ENCODE results near the gene NTNG1.

The NTNG1 gene

DNA sequence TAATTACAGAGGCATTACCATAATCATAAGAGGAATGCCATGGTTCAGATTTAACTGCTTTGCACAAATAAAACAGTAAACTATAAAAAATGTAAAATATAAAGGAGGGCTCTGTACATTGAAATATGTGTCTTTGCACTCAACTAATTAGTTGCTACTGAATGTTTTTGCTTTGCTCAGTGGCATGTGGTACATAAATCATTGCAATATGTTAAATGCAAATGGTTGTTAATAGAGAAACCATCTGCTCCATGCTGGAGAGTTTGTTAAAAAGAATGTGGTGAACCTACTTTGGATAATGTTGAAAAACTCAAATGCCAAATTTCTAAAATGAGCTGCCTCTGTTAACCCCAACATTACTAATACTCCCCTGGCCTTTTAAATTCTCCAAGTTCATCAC, 201.5 kb downstream of the NTNG1 start:
- TF ChIP-seq GATA2 (IDR thresholded peaks at IDR 0.05; ENCODE audit: low read depth, low read length): no peak
- no peak for TF ChIP-seq GATA3 (IDR thresholded peaks at IDR 0.05; ENCODE audit: low read depth, low read length)

DNA sequence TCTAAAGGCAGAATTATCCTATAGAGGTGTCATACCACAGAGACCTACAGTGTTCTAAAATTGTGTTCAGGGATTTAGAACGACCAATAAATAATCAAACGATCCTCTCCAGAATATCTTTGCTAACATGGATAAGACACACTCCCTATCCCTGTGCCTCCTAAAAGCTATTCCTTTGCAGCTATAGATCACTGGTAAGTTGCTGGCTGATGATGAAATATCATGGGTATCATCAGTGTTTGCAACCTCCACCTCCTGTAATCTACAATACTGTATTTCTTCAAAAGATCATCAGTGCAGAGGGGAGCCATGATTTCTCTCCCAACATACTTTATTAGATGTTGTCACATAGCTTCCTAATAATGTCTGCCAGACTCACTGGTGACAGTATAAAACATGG, 201.9 kb downstream of the NTNG1 start:
- TF ChIP-seq GATA2 (IDR thresholded peaks at IDR 0.05; ENCODE audit: low read depth, low read length) (no peak), GATA3 (IDR thresholded peaks at IDR 0.05; ENCODE audit: low read depth, low read length) (no peak)

DNA sequence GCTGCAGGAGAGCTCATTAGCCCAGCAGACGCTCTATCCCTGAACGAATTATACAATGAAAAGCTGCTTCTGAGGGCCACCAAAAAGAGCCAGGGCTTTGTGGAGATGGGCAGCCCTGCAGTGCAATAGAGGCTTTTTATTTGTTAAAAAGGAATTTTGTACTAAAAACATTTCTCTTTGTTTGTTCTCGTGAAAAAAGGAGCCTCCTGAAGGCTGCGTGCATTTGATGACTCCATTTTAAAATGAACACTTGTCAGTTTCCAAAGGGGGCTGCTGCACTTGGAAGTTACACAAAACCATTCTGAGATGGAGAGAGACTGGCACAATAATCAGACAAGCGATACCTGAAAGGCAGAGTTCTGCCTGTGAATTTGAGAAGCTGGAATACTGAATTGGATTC, 202.8 kb downstream of the NTNG1 start:
- no peak for TF ChIP-seq GATA2 (IDR thresholded peaks at IDR 0.05; ENCODE audit: low read depth, low read length)
- no peak for TF ChIP-seq GATA3 (IDR thresholded peaks at IDR 0.05; ENCODE audit: low read depth, low read length)

DNA sequence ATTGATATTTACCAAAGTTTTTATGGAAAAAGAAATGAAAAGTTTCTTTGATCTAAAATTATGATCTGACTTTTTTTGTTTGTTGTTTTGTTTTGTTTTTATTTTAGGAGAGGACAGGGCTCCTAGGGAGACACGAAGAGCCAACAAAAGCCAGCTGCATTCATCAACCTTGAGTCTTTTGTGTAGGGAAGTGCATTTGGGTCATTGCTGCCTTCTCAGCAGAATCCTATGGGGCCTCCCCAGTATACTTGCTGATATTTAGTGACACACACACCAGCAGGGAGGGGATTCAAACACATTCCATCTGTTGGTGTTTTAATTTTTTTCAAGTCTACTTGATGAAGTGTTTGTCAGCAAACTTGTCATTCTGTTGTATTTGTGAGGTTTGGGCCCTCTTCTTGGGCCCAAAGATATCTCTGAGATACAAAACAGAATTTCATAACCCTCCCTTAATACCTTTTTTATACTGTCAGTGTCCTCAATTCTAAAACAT, 203.5 kb downstream of the NTNG1 start:
- TF ChIP-seq GATA2 (IDR thresholded peaks at IDR 0.05; ENCODE audit: low read depth, low read length) (no peak), GATA3 (IDR thresholded peaks at IDR 0.05; ENCODE audit: low read depth, low read length) (no peak)

DNA sequence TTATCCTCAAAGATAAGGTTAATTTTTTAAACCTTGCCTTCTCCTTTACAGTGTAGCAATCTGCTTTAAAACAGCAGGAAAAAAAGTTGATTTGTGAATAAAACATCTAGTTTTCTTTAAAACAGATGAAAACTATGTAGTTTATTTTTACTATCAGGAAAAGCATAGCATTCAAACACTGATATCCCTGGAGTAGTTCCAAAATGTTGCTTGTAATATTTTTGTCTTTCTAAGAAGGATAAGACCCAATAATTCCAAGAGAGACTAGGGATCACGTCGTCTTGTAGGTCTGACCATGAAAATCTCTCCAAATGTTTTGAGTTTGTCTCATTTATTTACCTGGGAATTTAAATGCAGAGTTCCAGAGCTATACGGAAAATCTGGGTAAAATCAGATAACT, 204.0 kb downstream of the NTNG1 start:
- TF ChIP-seq GATA3 (IDR thresholded peaks at IDR 0.05; ENCODE audit: low read depth, low read length) (no peak), GATA2 (IDR thresholded peaks at IDR 0.05; ENCODE audit: low read depth, low read length) (no peak)

DNA sequence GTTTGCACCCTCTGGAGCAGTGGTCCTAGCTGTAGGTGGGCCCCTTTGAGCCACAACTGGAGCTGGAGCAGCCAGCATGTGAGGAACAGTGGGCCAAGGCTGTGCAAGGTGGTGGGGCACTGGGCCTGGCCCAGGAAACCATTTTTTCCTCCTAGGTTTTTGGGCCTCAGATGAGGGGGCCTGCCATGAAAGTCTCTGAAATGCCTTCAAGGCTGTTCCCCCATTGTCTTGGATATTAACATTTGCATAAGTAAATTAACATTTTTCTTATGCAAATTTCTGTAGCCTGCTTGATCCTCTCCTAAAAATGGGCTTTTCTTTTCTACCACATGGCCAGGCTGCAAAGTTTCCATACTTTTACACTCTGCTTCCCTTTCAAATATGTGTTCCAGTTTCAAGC, 212.0 kb downstream of the NTNG1 start:
- TF ChIP-seq GATA2 (IDR thresholded peaks at IDR 0.05; ENCODE audit: low read depth, low read length) (no peak), GATA3 (IDR thresholded peaks at IDR 0.05; ENCODE audit: low read depth, low read length) (no peak)

DNA sequence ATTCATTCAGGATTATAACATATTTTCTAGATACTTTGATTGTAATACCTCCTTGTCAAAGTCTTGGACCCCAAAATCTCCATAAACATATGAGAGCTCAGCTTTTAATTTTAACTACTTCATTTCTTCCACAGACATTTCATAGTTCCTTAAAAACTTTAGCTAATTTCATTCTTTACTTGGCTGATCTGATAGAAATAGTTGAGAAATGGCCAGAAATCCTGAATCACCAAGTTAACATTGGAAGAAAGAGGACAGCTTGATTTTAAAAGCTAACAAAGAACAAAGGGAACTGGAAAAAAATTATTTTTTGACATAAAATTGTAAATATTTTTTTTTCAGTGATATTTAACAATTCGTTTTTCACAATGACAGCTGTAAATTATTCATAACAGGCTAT, 216.5 kb downstream of the NTNG1 start:
- no peak for TF ChIP-seq GATA3 (IDR thresholded peaks at IDR 0.05; ENCODE audit: low read depth, low read length)
- TF ChIP-seq GATA2 (IDR thresholded peaks at IDR 0.05; ENCODE audit: low read depth, low read length): no peak

DNA sequence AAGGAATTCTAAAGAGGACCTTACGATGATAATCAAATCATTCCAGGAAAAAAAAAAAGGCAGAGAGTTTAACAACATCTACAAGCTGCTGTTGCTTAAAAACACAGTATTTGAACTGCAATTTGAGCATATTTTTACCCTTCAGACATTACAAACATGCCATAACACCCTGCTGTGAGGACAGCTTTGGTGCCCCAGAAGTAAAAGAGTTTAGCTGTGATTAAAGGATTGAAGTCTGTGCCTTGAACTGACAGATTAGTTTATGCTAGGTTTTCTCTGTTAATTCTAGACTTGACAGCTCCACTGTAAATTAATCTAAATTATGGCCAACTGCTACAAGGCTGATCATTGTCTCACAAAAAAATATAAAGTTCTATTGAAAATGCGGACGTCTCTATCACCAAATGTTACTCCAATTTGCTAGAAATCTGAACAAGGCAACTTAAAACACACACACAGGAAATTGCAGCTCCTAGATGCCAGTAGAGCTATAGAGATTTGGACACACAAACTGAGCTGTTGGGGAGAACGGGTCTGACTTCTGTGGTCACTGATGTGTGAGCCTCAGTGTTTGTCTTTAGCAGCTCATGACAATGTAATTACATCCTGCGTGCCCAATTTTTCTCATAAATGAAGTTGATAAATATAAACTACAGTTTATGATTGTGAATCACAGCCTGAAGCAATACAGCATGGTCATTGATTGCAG, 217.9 kb downstream of the NTNG1 start:
- TF ChIP-seq GATA2 (IDR thresholded peaks at IDR 0.05; ENCODE audit: low read depth, low read length): no peak
- TF ChIP-seq GATA3 (IDR thresholded peaks at IDR 0.05; ENCODE audit: low read depth, low read length): no peak

DNA sequence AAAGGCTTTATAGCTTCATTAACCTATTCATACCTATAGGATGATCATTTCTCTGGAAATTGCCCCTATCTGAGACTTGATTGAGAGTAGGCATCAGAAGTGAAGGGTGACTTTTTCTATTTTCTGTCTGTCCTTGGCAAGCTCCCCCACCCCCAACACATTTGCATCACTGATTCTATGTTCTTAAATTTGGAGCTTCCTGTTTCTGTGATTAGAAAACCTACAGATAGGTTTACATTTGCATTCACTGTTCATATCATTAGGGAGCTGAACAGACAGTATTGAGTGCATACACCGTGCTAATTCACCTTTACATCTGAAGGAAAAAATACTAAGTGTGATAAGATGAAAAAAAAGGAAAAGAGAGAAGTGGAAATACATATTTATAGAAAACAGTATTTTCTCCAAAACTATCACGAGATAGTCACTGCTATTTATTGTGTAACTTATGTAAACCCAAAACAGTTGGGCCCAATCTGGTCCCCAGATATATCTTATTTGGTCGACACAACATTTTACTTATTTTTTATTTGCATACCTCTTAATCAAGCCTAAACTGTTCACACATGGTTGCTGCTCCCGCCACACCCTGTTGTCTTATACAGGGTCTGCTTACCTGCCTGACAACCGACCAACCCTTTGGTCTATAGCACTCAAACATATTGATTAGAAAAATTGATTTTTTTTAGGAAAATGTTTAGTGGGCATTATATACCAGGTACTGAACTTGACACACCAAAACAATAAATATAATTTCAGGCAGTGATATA, 218.8 kb downstream of the NTNG1 start:
- TF ChIP-seq GATA3 (IDR thresholded peaks at IDR 0.05; ENCODE audit: low read depth, low read length): no peak
- TF ChIP-seq GATA2 (IDR thresholded peaks at IDR 0.05; ENCODE audit: low read depth, low read length): no peak

DNA sequence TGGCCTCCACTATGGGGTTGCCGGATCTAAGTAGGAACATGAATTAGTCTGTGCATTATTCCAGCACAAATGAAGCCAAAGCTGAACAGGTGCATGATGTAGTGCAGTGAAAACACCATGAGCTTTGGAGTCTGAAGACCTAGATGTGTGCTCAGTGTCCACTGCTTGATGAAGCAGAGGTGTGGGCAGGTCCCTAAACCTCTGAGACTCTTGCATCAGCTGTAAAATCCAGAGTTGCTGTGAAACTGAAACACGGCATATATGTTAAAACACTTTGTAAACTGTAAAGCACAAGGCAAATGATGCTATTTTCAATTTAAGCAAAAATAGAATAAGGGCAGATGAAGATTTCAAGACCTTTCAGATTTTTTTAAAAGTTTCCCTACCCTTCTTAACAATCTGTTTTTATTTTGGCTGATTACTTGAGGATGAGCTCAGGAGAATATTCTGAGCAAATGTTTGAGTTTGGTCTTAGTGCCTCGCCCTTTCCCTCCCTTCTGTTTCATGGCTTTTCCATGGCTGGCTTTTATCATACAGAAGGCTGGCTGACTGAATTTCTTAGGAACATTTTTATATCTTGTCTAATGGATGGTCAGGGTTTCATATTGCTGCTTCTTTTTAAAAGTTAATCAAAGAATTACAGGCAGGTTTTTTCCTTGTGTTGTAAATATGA, 221.8 kb downstream of the NTNG1 start:
- TF ChIP-seq GATA3 (IDR thresholded peaks at IDR 0.05; ENCODE audit: low read depth, low read length): no peak

DNA sequence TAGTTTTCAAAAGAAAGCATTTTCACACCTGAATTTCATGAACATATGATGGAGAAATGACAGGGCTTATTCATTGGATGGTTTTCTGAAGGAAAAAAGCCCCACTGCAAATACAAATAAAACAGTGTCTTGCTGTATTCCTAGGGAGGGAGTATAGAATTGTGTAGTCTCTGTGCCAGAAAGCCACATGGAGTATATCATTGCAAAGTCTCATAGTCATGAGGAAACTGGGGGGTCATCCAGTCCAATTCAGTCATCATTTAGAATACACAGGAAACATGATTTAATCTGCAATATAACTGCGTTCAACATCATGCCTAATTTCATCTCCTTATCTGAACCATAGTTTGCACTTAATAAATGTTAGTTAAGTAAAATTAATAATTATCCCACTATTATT, 222.3 kb downstream of the NTNG1 start:
- no peak for TF ChIP-seq GATA2 (IDR thresholded peaks at IDR 0.05; ENCODE audit: low read depth, low read length)
- no peak for TF ChIP-seq GATA3 (IDR thresholded peaks at IDR 0.05; ENCODE audit: low read depth, low read length)

DNA sequence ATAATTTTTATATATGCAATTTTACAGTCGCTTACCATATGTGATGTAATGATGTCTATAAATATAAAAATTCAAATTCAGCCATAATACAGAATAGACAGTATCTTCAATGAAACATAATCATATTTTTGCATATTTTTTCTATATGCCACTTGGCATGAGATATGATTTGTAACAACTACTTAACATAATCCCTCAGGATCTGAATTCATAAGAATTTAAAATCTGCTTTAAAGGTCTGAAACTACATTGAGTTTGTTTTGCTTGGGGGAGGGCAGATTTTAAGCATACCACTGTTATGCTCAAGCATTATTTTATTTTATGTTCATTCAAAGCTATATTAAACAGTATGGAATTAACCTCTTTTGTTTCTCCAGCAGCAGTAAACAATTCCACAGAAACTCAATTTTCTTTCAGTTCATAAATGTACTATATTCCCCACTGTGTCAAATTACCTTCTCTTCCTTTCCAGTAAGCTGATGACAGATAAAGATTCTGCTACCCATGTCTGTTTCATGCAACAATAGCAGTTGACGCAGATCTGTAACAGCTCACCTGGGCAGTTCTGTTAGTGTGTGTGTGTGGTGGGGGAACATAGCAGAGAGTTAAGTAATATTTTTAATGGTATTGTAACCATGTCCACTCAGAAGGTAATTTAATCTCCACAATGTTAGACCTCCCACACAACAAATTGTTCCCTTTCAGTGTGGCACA, 224.8 kb downstream of the NTNG1 start:
- TF ChIP-seq GATA2 (IDR thresholded peaks at IDR 0.05; ENCODE audit: low read depth, low read length): no peak
- TF ChIP-seq GATA3 (IDR thresholded peaks at IDR 0.05; ENCODE audit: low read depth, low read length): no peak; the same call in 1 of the 2 replicates

DNA sequence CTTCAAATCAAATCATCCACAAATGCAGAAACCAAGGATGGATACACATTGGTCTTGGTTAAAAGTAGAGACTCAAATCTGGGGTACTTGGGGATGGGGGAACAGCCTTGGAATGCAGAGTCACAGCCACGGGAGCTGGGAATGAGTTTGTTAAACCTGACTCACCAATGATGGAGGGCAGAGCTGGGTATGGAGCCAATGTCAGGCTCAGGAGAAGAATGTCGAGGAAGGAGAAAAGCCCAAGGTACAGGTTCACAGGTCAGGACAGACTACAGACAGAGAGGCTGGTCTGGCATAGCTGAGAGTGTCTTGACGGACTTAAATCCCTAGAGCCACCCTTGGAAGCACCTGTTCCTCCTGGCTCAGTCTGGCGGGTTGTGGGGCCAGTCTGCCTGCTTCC, 237.6 kb downstream of the NTNG1 start:
- TF ChIP-seq GATA2 (IDR thresholded peaks at IDR 0.05; ENCODE audit: low read depth, low read length) (no peak), GATA3 (IDR thresholded peaks at IDR 0.05; ENCODE audit: low read depth, low read length) (no peak)

DNA sequence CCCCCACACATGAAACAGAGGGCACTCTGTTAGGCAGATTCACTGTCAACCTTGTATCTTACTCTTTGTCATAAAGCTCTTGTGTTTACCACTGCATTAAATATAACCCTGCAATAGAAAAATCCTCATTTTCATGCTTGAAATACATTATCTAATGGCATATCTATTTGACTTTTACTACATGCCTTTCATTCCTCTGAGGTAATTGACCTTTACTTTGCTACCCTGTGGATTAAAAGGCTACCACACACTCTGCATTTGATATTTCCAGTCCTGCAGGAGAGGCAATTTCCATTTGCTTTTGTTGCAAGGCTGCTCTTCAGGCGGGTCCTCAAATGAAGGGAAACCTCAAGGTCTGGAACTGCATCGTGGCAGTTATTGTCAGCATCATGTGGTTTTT, 238.0 kb downstream of the NTNG1 start:
- TF ChIP-seq GATA3 (IDR thresholded peaks at IDR 0.05; ENCODE audit: low read depth, low read length) (no peak), GATA2 (IDR thresholded peaks at IDR 0.05; ENCODE audit: low read depth, low read length) (no peak)

Data from SH-SY5Y (cell line).